ENCODE data around the gene OCRL. TPM values are rescaled to one million over a fixed set of nuclear protein-coding genes. Genes with fewer than 3 reads are reported as not detected.

Gene OCRL
- total RNA-seq, 1 experiment from 2014 or later, result 19.4 TPM

DNA sequence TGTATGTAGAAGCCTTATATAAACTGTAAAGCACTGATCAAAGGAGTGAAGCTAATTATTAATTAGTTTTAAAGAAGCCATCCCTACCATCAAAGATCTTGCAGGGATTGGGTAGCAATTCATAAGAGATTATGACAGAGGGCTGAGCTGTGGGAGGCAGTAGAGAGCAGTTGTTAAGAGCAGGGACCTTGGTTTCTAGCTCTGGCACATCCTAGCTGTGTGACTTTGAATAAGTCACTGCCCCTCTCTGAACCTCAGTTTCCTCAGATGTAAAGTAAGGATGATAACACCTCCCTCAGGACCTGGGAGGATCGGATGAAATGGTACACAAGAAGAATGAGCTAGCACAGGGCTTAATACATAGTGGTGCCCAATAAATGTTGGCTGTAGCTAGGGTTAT, 69.3 kb downstream of the OCRL start:
- TF ChIP-seq EZH2 (IDR thresholded peaks at IDR 0.05; ENCODE audit: low read length, unreplicated experiment) (no peak), CTCF (conservative IDR thresholded peaks at IDR 0.05; ENCODE audit: low read depth, low read length) (peak; percentile 35; the same call in 1 of the 2 replicates), EZH2phosphoT487 (IDR thresholded peaks at IDR 0.05; ENCODE audit: borderline replicate concordance, low read length) (no peak)
- Histone ChIP-seq H3K9ac (ENCODE audit: low read length) (no peak overlapping the region), H3F3A (ENCODE audit: low read length, unreplicated experiment) (no peaks in the 10 kb centered on the region), H3K79me2 (ENCODE audit: low read length) (no peaks in the 10 kb centered on the region), H3K4me3 (ENCODE audit: low read length) (no peak overlapping the region), H2AFZ (ENCODE audit: low read length) (no peak overlapping the region), H3K36me3 (ENCODE audit: low read depth, low read length) (no peaks in the 10 kb centered on the region), H3K4me2 (ENCODE audit: low read length) (no peak overlapping the region), H3K27me3 (ENCODE audit: low read length) (no peaks in the 10 kb centered on the region), H3K9me3 (ENCODE audit: low read length) (no peaks in the 10 kb centered on the region), H3K4me1 (ENCODE audit: insufficient read depth, low read length) (peaks cover 6% of the 10 kb centered on the region; the same call in 1 of the 2 replicates), H3K9me2 (replicated peaks; ENCODE audit: low read length) (no peaks in the 10 kb centered on the region), H3K27ac (ENCODE audit: low read length) (no peak overlapping the region), H4K20me1 (ENCODE audit: low read length) (no peaks in the 10 kb centered on the region)
- ATAC-seq, result no peak
- ChIA-PET POLR2A (ENCODE audit: unreplicated experiment) (no interaction called here), CTCF (interaction anchor here (0.7 kb wide), 1 partner anchor 366 kb away, joined by 3 read pairs; no protein-coding TSS in a partner anchor)
- DNase-seq, result no peak
- intact Hi-C loops (cut with micrococcal nuclease), result loop anchor here (10.0 kb wide), 1 partner anchor 295 kb away; the partner anchor contains the start of gene UTP14A
- BruUV-seq (replicated peaks), result no TSS peak

DNA sequence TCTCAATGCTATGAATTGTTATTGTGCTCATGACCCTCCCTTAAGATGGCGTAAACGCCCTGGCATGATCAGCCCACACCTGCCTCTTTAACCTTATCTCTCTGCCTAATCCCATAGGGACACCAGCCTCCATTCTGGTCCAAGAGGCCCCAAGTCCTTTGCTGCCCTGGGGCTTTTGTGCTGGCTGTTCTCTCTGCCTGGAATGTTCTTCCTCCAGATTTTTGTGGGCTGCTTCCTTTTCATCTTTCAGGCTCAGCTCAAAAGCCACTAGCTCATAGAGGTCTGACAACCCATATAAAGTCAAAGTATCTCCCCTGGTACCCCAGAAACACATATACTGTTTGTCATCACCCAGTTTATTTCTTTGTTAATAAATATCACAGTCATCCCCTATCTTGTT, 72.3 kb downstream of the OCRL start:
- Histone ChIP-seq H3K9me3 (ENCODE audit: low read length) (no peaks in the 10 kb centered on the region), H3K36me3 (ENCODE audit: low read depth, low read length) (no peaks in the 10 kb centered on the region), H3K9ac (ENCODE audit: low read length) (no peak overlapping the region), H3K4me2 (ENCODE audit: low read length) (no peak overlapping the region), H3K9me2 (replicated peaks; ENCODE audit: low read length) (no peaks in the 10 kb centered on the region), H3F3A (ENCODE audit: low read length, unreplicated experiment) (no peaks in the 10 kb centered on the region), H3K27ac (ENCODE audit: low read length) (no peak overlapping the region), H4K20me1 (ENCODE audit: low read length) (no peaks in the 10 kb centered on the region), H2AFZ (ENCODE audit: low read length) (no peak overlapping the region), H3K79me2 (ENCODE audit: low read length) (no peaks in the 10 kb centered on the region), H3K4me3 (ENCODE audit: low read length) (no peak overlapping the region), H3K4me1 (ENCODE audit: insufficient read depth, low read length) (no peaks in the 10 kb centered on the region), H3K27me3 (ENCODE audit: low read length) (no peaks in the 10 kb centered on the region)
- ATAC-seq (no peak), DNase-seq (no peak)
- no peak for TF ChIP-seq EZH2 (IDR thresholded peaks at IDR 0.05; ENCODE audit: low read length, unreplicated experiment)
- no TSS peak for BruUV-seq (replicated peaks)
- CTCF ChIA-PET, result no interaction called here
- POLR2A ChIA-PET (ENCODE audit: unreplicated experiment), result no interaction called here
- intact Hi-C loops (cut with micrococcal nuclease), result no loop called here

- H3F3A ChIP-seq (ENCODE audit: low read length, unreplicated experiment), result no peaks in the 10 kb centered on the region
- H3K9ac ChIP-seq (ENCODE audit: low read length), result no peak overlapping the region
- H3K9me2 ChIP-seq (replicated peaks; ENCODE audit: low read length), result no peaks in the 10 kb centered on the region
- no peaks in the 10 kb centered on the region for H3K4me1 ChIP-seq (ENCODE audit: insufficient read depth, low read length)
- no peaks in the 10 kb centered on the region for H3K36me3 ChIP-seq (ENCODE audit: low read depth, low read length)
- DNase-seq (peak; percentile 23), ATAC-seq (no peak)
- ChIA-PET POLR2A (ENCODE audit: unreplicated experiment) (no interaction called here), CTCF (interaction anchor here (0.6 kb wide), 1 partner anchor 447 kb away, joined by 5 read pairs; no protein-coding TSS in a partner anchor)
- no peak overlapping the region for H2AFZ ChIP-seq (ENCODE audit: low read length)
- no peaks in the 10 kb centered on the region for H3K79me2 ChIP-seq (ENCODE audit: low read length)
- no peak overlapping the region for H3K4me3 ChIP-seq (ENCODE audit: low read length)
- no peaks in the 10 kb centered on the region for H4K20me1 ChIP-seq (ENCODE audit: low read length)
- TF ChIP-seq CTCF (conservative IDR thresholded peaks at IDR 0.05; ENCODE audit: low read depth, low read length) (no peak), EZH2 (IDR thresholded peaks at IDR 0.05; ENCODE audit: low read length, unreplicated experiment) (no peak), EZH2phosphoT487 (IDR thresholded peaks at IDR 0.05; ENCODE audit: borderline replicate concordance, low read length) (no peak)
- no peaks in the 10 kb centered on the region for H3K9me3 ChIP-seq (ENCODE audit: low read length)
- H3K27me3 ChIP-seq (ENCODE audit: low read length), result no peaks in the 10 kb centered on the region
- BruUV-seq (replicated peaks), result no TSS peak
- intact Hi-C loops (cut with micrococcal nuclease), result no loop called here
- no peak overlapping the region for H3K27ac ChIP-seq (ENCODE audit: low read length)
- H3K4me2 ChIP-seq (ENCODE audit: low read length), result no peak overlapping the region
Measured at GRCh38 chrX:129613596-129613995, 73.5 kb downstream of the OCRL start.
